HepG2 (cell line): ENCODE data around the gene ELP6.
A peak's percentile ranks its signal among the peaks of the same experiment; 100 is the strongest.

ENCODE experiments used
- FOXO4 ChIP-seq: sonication (generic); formaldehyde crosslinking; conservative IDR thresholded peaks from 2 replicates; pipeline ENCODE4 v1.8.1; 2023; ENCODE audit warnings: missing genetic modification reagents
- HOXA3 ChIP-seq: sonication (generic); formaldehyde crosslinking; IDR thresholded peaks from 2 replicates; pipeline ENCODE4 v1.5.0; 2020; ENCODE audit warnings: missing genetic modification reagents
- JUNB ChIP-seq: sonication (generic); formaldehyde crosslinking; IDR thresholded peaks from 2 replicates; pipeline ENCODE4 v1.8.0; 2022; ENCODE audit warnings: missing genetic modification reagents, mild to moderate bottlenecking, borderline replicate concordance
- NFE2L1 ChIP-seq: sonication (generic); formaldehyde crosslinking; IDR thresholded peaks from 2 replicates; pipeline ENCODE4 v1.4.0; 2020; ENCODE audit warnings: missing genetic modification reagents, mild to moderate bottlenecking, borderline replicate concordance
- NFIC ChIP-seq: IDR thresholded peaks from 2 replicates; pipeline ENCODE4 v1.6.1; 2012; ENCODE audit warnings: mild to moderate bottlenecking, low read length, inconsistent platforms
- POLR2A ChIP-seq, 2 experiments: IDR thresholded peaks; 2 replicates each; pipeline ENCODE4 v1.6.1; 2011; ENCODE audit warnings: low read depth in 2 of 2, low read length in 2 of 2, mild to moderate bottlenecking in 1 of 2, moderate library complexity in 1 of 2; ENCODE audit not compliant: insufficient read depth in 1 of 2
- SP5 ChIP-seq: IDR thresholded peaks from 2 replicates; pipeline ENCODE4 v1.6.1; 2016; ENCODE audit warnings: low read depth, borderline replicate concordance
- TSC22D2 ChIP-seq: sonication (generic); formaldehyde crosslinking; IDR thresholded peaks from 2 replicates; pipeline ENCODE4 v1.5.1; 2020; ENCODE audit warnings: missing genetic modification reagents, mild to moderate bottlenecking, borderline replicate concordance
- ZNF558 ChIP-seq: sonication (generic); formaldehyde crosslinking; IDR thresholded peaks from 2 replicates; pipeline ENCODE4 v1.9.0; 2022; ENCODE audit warnings: mild to moderate bottlenecking, missing genetic modification reagents, borderline replicate concordance
- ZNF598 ChIP-seq: sonication (generic); formaldehyde crosslinking; IDR thresholded peaks from 2 replicates; pipeline ENCODE4 v1.5.1; 2020; ENCODE audit warnings: mild to moderate bottlenecking, missing genetic modification reagents, borderline replicate concordance
- ZNF703 ChIP-seq: sonication (generic); formaldehyde crosslinking; IDR thresholded peaks from 2 replicates; pipeline ENCODE4 v1.5.1; 2020; ENCODE audit warnings: missing genetic modification reagents, mild to moderate bottlenecking, moderate library complexity, borderline replicate concordance
- ZSCAN30 ChIP-seq: sonication (generic); formaldehyde crosslinking; IDR thresholded peaks from 2 replicates; pipeline ENCODE4 v1.5.0; 2020; ENCODE audit warnings: mild to moderate bottlenecking, missing genetic modification reagents
- TF ChIP-seq, protein P1 (sequence below): sonication (generic); formaldehyde crosslinking; IDR thresholded peaks from 2 replicates; pipeline ENCODE4 v1.5.0; 2020; ENCODE audit warnings: mild to moderate bottlenecking, missing genetic modification reagents, moderate library complexity
- TF ChIP-seq, protein P2 (sequence below): sonication (generic); formaldehyde crosslinking; IDR thresholded peaks from 2 replicates; pipeline ENCODE4 v1.4.0; 2020; ENCODE audit warnings: missing genetic modification reagents, mild to moderate bottlenecking, borderline replicate concordance

- TF ChIP-seq, protein P1, sequence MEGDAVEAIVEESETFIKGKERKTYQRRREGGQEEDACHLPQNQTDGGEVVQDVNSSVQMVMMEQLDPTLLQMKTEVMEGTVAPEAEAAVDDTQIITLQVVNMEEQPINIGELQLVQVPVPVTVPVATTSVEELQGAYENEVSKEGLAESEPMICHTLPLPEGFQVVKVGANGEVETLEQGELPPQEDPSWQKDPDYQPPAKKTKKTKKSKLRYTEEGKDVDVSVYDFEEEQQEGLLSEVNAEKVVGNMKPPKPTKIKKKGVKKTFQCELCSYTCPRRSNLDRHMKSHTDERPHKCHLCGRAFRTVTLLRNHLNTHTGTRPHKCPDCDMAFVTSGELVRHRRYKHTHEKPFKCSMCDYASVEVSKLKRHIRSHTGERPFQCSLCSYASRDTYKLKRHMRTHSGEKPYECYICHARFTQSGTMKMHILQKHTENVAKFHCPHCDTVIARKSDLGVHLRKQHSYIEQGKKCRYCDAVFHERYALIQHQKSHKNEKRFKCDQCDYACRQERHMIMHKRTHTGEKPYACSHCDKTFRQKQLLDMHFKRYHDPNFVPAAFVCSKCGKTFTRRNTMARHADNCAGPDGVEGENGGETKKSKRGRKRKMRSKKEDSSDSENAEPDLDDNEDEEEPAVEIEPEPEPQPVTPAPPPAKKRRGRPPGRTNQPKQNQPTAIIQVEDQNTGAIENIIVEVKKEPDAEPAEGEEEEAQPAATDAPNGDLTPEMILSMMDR (CRISPR knock-in tag) = peak; percentile 87
- TF ChIP-seq JUNB (CRISPR knock-in tag) = no peak
- 0 out of 2 replicates have a peak, but pooled peaks have one; percentile 64 for TF ChIP-seq ZNF598 (CRISPR knock-in tag)
- TF ChIP-seq ZNF703 (CRISPR knock-in tag) = no peak
- no peak for TF ChIP-seq ZSCAN30
- TF ChIP-seq, protein P2, sequence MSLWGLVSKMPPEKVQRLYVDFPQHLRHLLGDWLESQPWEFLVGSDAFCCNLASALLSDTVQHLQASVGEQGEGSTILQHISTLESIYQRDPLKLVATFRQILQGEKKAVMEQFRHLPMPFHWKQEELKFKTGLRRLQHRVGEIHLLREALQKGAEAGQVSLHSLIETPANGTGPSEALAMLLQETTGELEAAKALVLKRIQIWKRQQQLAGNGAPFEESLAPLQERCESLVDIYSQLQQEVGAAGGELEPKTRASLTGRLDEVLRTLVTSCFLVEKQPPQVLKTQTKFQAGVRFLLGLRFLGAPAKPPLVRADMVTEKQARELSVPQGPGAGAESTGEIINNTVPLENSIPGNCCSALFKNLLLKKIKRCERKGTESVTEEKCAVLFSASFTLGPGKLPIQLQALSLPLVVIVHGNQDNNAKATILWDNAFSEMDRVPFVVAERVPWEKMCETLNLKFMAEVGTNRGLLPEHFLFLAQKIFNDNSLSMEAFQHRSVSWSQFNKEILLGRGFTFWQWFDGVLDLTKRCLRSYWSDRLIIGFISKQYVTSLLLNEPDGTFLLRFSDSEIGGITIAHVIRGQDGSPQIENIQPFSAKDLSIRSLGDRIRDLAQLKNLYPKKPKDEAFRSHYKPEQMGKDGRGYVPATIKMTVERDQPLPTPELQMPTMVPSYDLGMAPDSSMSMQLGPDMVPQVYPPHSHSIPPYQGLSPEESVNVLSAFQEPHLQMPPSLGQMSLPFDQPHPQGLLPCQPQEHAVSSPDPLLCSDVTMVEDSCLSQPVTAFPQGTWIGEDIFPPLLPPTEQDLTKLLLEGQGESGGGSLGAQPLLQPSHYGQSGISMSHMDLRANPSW (CRISPR knock-in tag) = peak; percentile 46; the same call in 1 of the 2 replicates
- TF ChIP-seq HOXA3 (CRISPR knock-in tag) = peak; percentile 68
- TF ChIP-seq POLR2A (IDR thresholded peaks at IDR 0.05; ENCODE audit: insufficient read depth in 1 of 2, low read depth in 2 of 2, low read length in 2 of 2) = peak; percentile 80 to 87
- no peak for TF ChIP-seq NFE2L1 (CRISPR knock-in tag)
- TF ChIP-seq SP5 (CRISPR knock-in tag) = peak; percentile 79; the same call in 1 of the 2 replicates
- no peak; the same call in 1 of the 2 replicates for TF ChIP-seq TSC22D2 (CRISPR knock-in tag)
- TF ChIP-seq ZNF558 (CRISPR knock-in tag) = peak; percentile 66; the same call in 1 of the 2 replicates
- no peak for TF ChIP-seq NFIC
- TF ChIP-seq FOXO4 (CRISPR knock-in tag) = no peak
Observed at GRCh38 chr3:47513125-47513929, at the start of gene ELP6.
